Measurements from ENCODE around the gene LBX1. TPM values are rescaled to one million over a fixed set of nuclear protein-coding genes. Genes with fewer than 3 reads are reported as not detected.

The LBX1 gene
- total and polyA plus RNA-seq, 4 experiments from 2014 or later: not detected

Other genes starting within 250 kb of the LBX1 start
- gene MRPL43, start 242.0 kb downstream of the LBX1 start, total RNA-seq: 10 to 100 TPM; 65.8 to 71.6 TPM
- 100 to 1,000 TPM; 110 to 114 TPM for gene MRPL43, start 242.0 kb downstream of the LBX1 start, polyA plus RNA-seq
- gene TWNK, start 241.9 kb downstream of the LBX1 start, total RNA-seq: 10 to 100 TPM; 11.5 to 14.3 TPM
- gene TWNK, start 241.9 kb downstream of the LBX1 start, polyA plus RNA-seq: 10 to 100 TPM in 1 of 2 donors, 1 to 10 TPM in 1; 5.0 to 10.3 TPM
- gene LZTS2, start 229.7 kb downstream of the LBX1 start, total RNA-seq: 10 to 100 TPM; 33.4 to 33.9 TPM
- 10 to 100 TPM in 1 of 2 donors, 1 to 10 TPM in 1; 8.4 to 19.9 TPM for gene LZTS2, start 229.7 kb downstream of the LBX1 start, polyA plus RNA-seq
- gene PDZD7, start 198.3 kb downstream of the LBX1 start, total RNA-seq: 1 to 10 TPM; 1.1 to 1.8 TPM
- under 1 TPM; 0.20 to 0.29 TPM for gene PDZD7, start 198.3 kb downstream of the LBX1 start, polyA plus RNA-seq
- gene SFXN3, start 198.2 kb downstream of the LBX1 start, total RNA-seq: 100 to 1,000 TPM; 118 to 123 TPM
- gene SFXN3, start 198.2 kb downstream of the LBX1 start, polyA plus RNA-seq: 10 to 100 TPM; 10.8 to 21.0 TPM
- gene KAZALD1, start 167.5 kb downstream of the LBX1 start, total RNA-seq: not detected
- gene KAZALD1, start 167.5 kb downstream of the LBX1 start, polyA plus RNA-seq: not detected
- not detected for gene TLX1, start 98.2 kb downstream of the LBX1 start, total RNA-seq
- gene TLX1, start 98.2 kb downstream of the LBX1 start, polyA plus RNA-seq: not detected
- 10 to 100 TPM; 18.7 to 21.3 TPM for gene BTRC, start 124.7 kb upstream of the LBX1 start, total RNA-seq
- 10 to 100 TPM in 1 of 2 donors, 1 to 10 TPM in 1; 6.7 to 13.2 TPM for gene BTRC, start 124.7 kb upstream of the LBX1 start, polyA plus RNA-seq

Data from CD4-positive, alpha-beta memory T cell (primary cell).